Choroid plexus epithelial cell (primary cell): ENCODE data around the gene SPAG8.

Experiments used
- DNase-seq: peaks from one replicate; pipeline ENCODE4 v3.0.0-alpha.2; 2010; ENCODE audit warnings: low read depth
- H3K4me3 ChIP-seq: 2 replicates; pipeline ENCODE4 v1.5.1; 2011; ENCODE audit warnings: low read depth, mild to moderate bottlenecking, control low read depth, low read length, moderate library complexity
- TF ChIP-seq, protein P1 (sequence below): conservative IDR thresholded peaks from 2 replicates; pipeline ENCODE4 v1.5.1; 2011; ENCODE audit warnings: low read depth, mild to moderate bottlenecking, control low read depth, inconsistent platforms, low read length, moderate library complexity

SPAG8 gene

DNA sequence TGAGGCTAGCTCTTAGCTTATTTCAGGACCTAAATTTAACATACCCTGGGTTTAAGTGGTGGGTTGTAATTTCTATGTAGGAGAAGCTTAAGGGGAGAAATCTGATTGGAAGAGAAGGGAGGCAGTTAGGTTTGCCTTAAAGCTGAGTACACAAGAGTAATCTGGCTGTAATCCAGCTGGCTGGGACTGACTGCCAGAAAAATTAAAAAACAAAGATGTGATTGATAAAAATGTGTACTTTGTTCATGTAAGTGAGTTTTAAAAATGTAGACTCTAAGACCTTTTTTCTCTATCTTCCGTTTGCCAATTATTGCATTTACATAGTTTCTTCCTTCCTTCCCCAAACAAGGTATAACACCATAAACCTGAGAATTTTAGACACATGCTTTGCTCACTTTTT is 40.5 kb downstream of the SPAG8 start:
- no peak overlapping the region for H3K4me3 ChIP-seq
- TF ChIP-seq, protein P1, sequence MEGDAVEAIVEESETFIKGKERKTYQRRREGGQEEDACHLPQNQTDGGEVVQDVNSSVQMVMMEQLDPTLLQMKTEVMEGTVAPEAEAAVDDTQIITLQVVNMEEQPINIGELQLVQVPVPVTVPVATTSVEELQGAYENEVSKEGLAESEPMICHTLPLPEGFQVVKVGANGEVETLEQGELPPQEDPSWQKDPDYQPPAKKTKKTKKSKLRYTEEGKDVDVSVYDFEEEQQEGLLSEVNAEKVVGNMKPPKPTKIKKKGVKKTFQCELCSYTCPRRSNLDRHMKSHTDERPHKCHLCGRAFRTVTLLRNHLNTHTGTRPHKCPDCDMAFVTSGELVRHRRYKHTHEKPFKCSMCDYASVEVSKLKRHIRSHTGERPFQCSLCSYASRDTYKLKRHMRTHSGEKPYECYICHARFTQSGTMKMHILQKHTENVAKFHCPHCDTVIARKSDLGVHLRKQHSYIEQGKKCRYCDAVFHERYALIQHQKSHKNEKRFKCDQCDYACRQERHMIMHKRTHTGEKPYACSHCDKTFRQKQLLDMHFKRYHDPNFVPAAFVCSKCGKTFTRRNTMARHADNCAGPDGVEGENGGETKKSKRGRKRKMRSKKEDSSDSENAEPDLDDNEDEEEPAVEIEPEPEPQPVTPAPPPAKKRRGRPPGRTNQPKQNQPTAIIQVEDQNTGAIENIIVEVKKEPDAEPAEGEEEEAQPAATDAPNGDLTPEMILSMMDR, result no peak
- DNase-seq, result peak; percentile 68

DNA sequence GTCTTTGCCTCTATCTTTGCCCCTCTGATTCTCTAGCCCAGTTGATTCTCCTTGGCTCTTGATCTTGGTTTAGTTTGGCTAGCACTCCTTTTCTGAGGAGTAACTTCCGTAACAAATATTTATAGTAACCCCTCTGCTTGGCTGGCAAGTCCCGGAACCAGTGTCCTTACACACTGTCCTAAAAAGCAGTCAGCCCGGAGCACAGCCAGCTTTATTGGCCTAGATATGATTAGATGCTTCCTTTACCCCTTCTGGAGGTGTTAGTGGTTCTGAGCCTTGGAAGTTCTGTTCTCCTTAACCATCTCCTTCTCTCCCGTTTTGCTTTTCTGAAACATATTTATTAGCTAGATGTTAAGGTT is 41.0 kb downstream of the SPAG8 start:
- TF ChIP-seq, protein P1, result no peak
- H3K4me3 ChIP-seq, result no peak overlapping the region
- no peak for DNase-seq

DNA sequence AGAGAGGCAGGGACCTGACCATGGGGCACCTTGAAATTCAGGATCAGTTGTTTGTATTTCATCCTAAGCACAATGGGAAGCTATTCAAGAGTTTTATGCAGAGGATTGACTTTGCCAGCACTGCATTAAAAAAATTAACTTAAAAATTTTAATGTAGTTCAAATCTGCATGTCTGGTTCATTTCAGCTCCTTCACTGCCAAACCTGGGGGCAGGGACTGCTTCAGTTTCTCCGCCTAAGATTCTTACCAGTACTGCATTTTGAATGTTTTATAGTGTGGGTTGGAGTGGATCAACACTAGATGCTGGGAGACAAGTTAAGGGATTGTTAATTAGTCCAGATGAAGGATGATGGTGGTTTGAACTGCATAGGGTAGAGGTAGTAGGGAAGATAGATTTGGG is 42.3 kb downstream of the SPAG8 start:
- H3K4me3 ChIP-seq, result no peak overlapping the region
- DNase-seq, result no peak
- TF ChIP-seq, protein P1, result no peak

DNA sequence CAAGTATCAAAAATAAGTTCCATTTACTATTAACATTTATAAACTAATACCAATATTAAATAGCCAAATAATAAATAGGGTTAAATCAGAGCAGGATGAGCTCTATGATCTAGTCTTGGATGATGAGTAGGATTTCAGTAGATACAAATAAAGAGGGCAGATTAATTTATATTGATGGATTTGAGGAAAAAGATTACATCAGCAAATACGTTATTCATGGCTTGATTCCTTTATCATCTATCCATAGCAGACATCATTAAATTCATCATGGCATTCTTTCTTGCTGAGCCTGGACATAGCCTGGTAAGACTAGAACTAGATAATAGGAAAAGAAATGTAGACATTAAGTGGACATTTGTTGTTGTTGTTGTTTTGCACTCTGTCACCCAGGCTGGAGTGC is 44.6 kb downstream of the SPAG8 start:
- TF ChIP-seq, protein P1, result no peak
- H3K4me3 ChIP-seq, result no peak overlapping the region
- no peak for DNase-seq

DNA sequence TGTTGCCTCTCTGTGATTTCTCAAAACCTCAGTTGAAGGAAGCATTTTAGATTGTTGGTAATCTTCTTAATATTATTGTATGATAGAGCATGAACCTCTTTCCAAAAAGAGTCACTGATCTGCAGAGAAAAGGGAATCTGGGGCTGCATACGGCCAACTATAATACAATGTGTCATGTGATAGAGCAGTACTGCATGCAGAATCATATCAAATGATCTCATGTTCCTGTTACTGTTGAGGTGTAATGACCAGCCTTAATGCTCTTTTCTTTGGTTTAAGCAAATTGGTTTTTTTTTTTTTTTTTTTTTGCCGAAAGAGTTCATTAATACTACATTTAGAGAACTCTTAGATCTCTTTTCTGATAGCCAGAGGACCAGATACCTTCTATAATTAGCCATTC is 45.1 kb downstream of the SPAG8 start:
- TF ChIP-seq, protein P1, result no peak
- no peak overlapping the region for H3K4me3 ChIP-seq
- no peak for DNase-seq

DNA sequence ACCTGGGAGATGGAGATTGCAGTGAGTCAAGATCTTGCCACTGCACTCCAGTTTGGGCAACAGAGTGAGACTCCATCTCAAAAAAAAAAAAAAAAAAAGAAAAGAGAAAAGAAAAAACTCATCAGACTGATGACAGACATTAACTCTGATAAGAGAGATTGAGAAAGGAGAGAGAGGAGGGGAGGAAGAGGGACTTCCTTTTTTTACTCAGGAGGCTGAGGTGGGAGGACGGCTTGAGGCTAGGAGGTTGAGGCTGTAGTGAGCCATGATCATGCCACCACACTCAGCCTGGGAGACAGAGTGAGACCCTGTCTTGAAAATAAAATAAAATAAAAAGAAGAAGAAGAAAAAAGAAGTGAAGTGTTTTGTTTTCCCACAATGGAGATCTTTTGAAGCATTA is 48.3 kb downstream of the SPAG8 start:
- no peak overlapping the region for H3K4me3 ChIP-seq
- TF ChIP-seq, protein P1, result no peak
- no peak for DNase-seq

DNA sequence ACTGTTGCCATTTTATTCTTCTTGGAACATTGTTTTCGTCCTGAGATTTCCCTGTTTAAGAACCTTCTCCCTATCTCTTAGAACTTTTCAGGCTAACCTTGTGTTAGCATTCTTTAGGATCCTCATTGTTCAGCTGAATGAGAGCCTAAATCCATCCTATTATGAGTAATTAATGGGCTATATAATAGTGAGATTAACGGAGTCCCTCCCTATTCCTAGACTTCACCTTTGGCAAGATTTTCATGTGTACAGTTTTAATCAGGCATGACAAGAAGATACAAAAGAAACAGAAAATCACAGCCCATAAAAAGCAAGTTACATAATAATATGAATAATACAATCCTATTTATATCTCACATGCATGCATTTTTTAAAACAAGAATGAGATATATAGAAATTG is 48.9 kb downstream of the SPAG8 start:
- TF ChIP-seq, protein P1, result no peak
- H3K4me3 ChIP-seq, result no peak overlapping the region
- DNase-seq, result no peak
